VCaP (cell line): ENCODE measurements around the gene RPS6KA6.

Source experiments
- H3K27ac ChIP-seq: fragments of 450-650 bp; 2 replicates; pipeline ENCODE4 v1.5.1; 2017
- TF ChIP-seq, protein P1 (sequence below): fragments of 450-650 bp; conservative IDR thresholded peaks from 2 replicates; pipeline ENCODE4 v1.5.1; 2017; ENCODE audit warnings: mild to moderate bottlenecking, moderate library complexity

The RPS6KA6 gene

DNA sequence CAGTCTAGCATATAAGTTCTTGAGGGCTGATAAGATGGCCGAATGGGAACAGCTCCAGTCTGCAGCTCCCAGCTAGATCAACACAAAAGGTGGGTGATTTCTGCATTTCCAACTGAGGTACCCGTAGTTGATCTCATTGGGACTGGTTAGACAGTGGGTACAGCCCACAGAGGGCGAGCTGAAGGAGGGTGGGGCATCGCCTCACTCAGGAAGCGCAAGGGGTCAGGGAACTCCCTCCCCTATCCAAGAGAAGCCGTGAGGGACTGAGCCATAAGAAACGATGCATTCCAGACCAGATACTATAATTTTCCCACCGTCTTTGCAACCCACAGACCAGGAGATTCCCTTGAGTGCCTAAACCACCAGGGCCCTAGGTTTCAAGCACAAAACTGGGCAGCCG lies 109.0 kb downstream of the RPS6KA6 start:
- H3K27ac ChIP-seq = no peak overlapping the region
- TF ChIP-seq, protein P1, sequence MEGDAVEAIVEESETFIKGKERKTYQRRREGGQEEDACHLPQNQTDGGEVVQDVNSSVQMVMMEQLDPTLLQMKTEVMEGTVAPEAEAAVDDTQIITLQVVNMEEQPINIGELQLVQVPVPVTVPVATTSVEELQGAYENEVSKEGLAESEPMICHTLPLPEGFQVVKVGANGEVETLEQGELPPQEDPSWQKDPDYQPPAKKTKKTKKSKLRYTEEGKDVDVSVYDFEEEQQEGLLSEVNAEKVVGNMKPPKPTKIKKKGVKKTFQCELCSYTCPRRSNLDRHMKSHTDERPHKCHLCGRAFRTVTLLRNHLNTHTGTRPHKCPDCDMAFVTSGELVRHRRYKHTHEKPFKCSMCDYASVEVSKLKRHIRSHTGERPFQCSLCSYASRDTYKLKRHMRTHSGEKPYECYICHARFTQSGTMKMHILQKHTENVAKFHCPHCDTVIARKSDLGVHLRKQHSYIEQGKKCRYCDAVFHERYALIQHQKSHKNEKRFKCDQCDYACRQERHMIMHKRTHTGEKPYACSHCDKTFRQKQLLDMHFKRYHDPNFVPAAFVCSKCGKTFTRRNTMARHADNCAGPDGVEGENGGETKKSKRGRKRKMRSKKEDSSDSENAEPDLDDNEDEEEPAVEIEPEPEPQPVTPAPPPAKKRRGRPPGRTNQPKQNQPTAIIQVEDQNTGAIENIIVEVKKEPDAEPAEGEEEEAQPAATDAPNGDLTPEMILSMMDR = no peak

DNA sequence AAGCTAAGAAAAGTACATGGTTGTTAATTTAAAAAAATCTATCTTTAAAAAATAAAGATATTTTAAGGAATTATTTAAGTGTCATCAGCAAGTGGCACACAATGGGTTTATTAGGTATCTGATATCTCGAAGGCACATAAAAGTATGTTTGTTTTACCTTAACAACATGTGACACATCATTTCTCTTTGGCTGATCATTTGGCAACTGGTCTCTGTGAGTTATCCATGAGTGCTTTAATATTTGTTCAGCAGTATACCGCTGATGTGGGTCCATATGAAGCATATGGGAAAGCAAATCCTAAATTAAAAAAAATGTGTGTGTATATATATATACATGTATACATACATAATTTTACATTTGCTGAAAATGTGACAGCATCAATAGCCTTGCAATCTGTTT lies 123.2 kb downstream of the RPS6KA6 start:
- TF ChIP-seq, protein P1 = no peak
- H3K27ac ChIP-seq = no peak overlapping the region

DNA sequence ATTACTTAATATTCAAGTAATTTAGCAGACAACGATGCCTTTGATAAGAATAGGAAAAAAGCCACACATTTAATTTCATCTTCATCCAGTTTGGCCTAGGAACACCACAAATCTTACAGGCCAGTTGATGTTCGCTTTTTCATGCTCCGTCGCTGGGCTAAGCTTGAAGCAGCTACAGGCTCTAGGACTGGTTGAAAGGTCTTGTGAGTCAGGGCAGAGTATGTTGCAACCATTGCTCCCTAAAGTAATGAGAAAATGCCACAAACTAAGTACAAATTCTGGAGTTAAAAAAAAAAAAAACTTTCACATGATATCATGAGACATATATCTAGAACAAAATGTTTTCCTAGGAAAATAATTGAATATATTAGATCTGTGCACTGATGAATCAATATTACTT lies 123.8 kb downstream of the RPS6KA6 start:
- TF ChIP-seq, protein P1 = no peak

DNA sequence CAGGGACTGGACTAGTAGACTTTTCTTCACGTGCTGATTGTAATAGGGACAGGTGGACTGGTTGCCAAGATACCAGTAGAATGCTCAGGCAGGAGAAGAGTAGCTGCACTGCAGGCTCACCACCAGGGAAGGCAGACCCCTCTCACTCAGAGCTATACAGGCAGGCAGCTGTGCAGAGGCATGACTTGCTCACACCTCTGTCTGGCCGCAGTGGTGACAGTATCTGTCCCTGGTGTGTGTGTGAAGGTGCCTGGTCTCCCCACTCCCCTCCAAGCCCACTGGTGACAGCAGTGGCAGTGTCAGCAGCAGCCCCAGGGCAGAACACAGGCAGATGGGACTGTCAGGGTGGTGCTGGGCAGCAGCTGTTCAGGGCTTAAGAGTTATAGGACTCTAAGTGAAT lies 140.7 kb downstream of the RPS6KA6 start:
- TF ChIP-seq, protein P1 = no peak
- no peak overlapping the region for H3K27ac ChIP-seq

More for the DNA sequence above, 123.8 kb downstream of the RPS6KA6 start:
- no peak overlapping the region for H3K27ac ChIP-seq

DNA sequence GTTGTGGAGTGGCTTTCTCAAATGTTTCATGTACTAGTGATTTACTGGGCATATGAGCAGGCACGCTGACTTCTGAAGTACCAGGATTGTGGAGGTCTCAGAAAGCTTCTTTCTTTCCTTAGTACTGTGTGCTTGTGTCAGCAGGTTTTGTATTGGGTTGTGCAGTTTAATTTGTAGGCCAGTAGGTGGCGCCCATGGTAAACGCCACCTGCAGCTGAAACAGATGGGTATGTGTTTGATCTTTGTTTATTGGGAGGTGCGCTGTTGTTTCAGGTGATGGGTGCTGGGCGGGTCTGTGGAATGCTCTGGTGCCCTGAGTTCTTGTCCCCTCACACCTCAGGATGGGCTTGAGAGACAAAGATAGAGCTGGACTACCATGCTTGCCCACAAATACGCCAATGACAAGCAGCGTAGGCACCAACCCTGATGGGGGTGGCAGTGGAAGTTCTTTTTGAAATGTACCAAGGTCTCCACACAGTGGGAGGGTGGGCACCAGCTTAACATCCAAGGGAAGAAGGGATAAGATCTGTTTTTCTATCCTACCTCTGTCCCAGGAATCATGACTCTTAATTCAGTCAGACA lies 141.5 kb downstream of the RPS6KA6 start:
- TF ChIP-seq, protein P1 = peak; percentile 82
- H3K27ac ChIP-seq = no peak overlapping the region

DNA sequence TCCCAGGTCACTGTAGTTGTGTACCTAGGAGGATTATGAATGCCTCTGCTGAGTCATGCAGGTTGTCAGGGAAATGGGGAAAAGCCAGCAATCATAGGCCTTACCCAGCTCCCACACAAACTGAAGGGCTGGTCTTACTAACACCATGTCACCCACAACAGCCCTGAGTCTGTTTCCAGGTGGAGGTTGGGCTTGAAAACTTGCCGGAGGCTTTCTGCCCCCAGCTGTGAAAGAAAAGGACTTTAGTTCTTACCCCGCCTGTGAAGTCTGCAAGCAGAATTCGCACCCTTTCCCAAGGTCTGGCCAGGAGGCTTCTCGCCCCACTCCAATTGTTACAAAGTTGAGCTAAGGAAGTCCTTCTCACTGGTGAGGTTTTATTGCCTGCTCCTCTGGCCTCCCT lies 143.9 kb downstream of the RPS6KA6 start:
- no peak overlapping the region for H3K27ac ChIP-seq
- TF ChIP-seq, protein P1 = no peak
